Suppressor macrophage treated with lipopolysaccharide for 4 hours (primary cell): Measurements from ENCODE around the gene CPN2.

Source experiments
- DNase-seq: peaks from one replicate; pipeline ENCODE4 v3.0.0-alpha.2; 2020

Gene CPN2

GRCh38 chr3:194326192-194326967 lies 24.7 kb downstream of the CPN2 start:
- DNase-seq = no peak

GRCh38 chr3:194325424-194326153 lies 25.5 kb downstream of the CPN2 start:
- DNase-seq = no peak

GRCh38 chr3:194324823-194325327 lies 26.3 kb downstream of the CPN2 start:
- no peak for DNase-seq

- DNase-seq = peak; percentile 39
Measured at GRCh38 chr3:194323785-194324735, 27.1 kb downstream of the CPN2 start.

- no peak for DNase-seq
Measured at GRCh38 chr3:194322678-194323211, 28.4 kb downstream of the CPN2 start.

GRCh38 chr3:194321693-194322640 lies 29.2 kb downstream of the CPN2 start:
- no peak for DNase-seq

GRCh38 chr3:194320744-194321243 lies 30.3 kb downstream of the CPN2 start:
- DNase-seq = no peak

- no peak for DNase-seq
Measured at GRCh38 chr3:194320100-194320499, 31.0 kb downstream of the CPN2 start.

GRCh38 chr3:194318511-194319161 lies 32.5 kb downstream of the CPN2 start:
- no peak for DNase-seq

GRCh38 chr3:194316918-194317317 lies 34.2 kb downstream of the CPN2 start:
- no peak for DNase-seq

GRCh38 chr3:194315965-194316361 lies 35.2 kb downstream of the CPN2 start:
- peak; percentile 19 for DNase-seq

- peak; percentile 88 for DNase-seq
Measured at GRCh38 chr3:194315088-194315964, 35.8 kb downstream of the CPN2 start.

GRCh38 chr3:194314388-194315068 lies 36.6 kb downstream of the CPN2 start:
- DNase-seq = no peak

- DNase-seq = no peak
Measured at GRCh38 chr3:194313560-194314387, 37.4 kb downstream of the CPN2 start.

GRCh38 chr3:194312743-194313281 lies 38.3 kb downstream of the CPN2 start:
- DNase-seq = no peak

- no peak for DNase-seq
Measured at GRCh38 chr3:194312186-194312742, 38.9 kb downstream of the CPN2 start.

- no peak for DNase-seq
Measured at GRCh38 chr3:194311000-194311399, 40.1 kb downstream of the CPN2 start.
